Activated CD8-positive, alpha-beta T cell treated with anti-CD3 and anti-CD28 coated beads for 36 hours (primary cell): ENCODE measurements around the gene SUMO3. TPM values are rescaled to one million over a fixed set of nuclear protein-coding genes. Genes with fewer than 3 reads are reported as not detected.
A peak's percentile ranks its signal among the peaks of the same experiment; 100 is the strongest.

Experiments used
- ATAC-seq: fragments of 200-7000 bp; cut with Tn5 transposase; one replicate; pipeline ENCODE4 v1.10.0; 2021; ENCODE audit warnings: mild to moderate bottlenecking, moderate library complexity
- CTCF ChIA-PET: fragments of 350-600 bp; sonication (Branson Sonifier 250); formaldehyde crosslinking; loops from one replicate; lab custom pipeline; 2021; ENCODE audit warnings: antibody characterized with exemption; lab: Charles Lee
- POLR2A ChIA-PET: fragments of 350-600 bp; sonication (Branson Sonifier 250); formaldehyde crosslinking; loops from one replicate; lab custom pipeline; 2021; ENCODE audit warnings: antibody characterized with exemption; lab: Charles Lee
- DNase-seq: peaks from one replicate; pipeline ENCODE4 v3.0.0-alpha.2; 2020
- H3K27ac Mint-ChIP-seq: one replicate; pipeline ENCODE4 v1.8.0; 2021; ENCODE audit warnings: mild to moderate bottlenecking, mixed read lengths
- H3K27me3 Mint-ChIP-seq: one replicate; pipeline ENCODE4 v1.8.0; 2021; ENCODE audit warnings: mixed read lengths
- H3K36me3 Mint-ChIP-seq: one replicate; pipeline ENCODE4 v1.8.0; 2021; ENCODE audit warnings: low read depth, mixed read lengths
- H3K4me1 Mint-ChIP-seq: one replicate; pipeline ENCODE4 v1.8.0; 2021; ENCODE audit warnings: low read depth, mixed read lengths
- H3K4me3 Mint-ChIP-seq: one replicate; pipeline ENCODE4 v1.8.0; 2021; ENCODE audit warnings: mild to moderate bottlenecking, moderate library complexity, mixed read lengths
- H3K9me3 Mint-ChIP-seq: one replicate; pipeline ENCODE4 v1.8.0; 2021; ENCODE audit warnings: mixed read lengths
- CTCF ChIP-seq: fragments of 200-600 bp; IDR thresholded peaks from one replicate; pipeline ENCODE4 v1.8.0; 2022; ENCODE audit warnings: antibody characterized with exemption, mild to moderate bottlenecking
- intact Hi-C: fragments of 100-400 bp; cut with micrococcal nuclease; formaldehyde crosslinking; loops from one replicate; pipeline ENCODE4 v1.10.0; 2022
- total RNA-seq, 2 experiments: library from RNA; stranded (reverse); gene quantifications; one replicate each; pipeline ENCODE4 v1.2.3, GENCODE V29; 2021

SUMO3 gene
- total RNA-seq, 2 experiments from 2014 or later: 69.8 to 72.9 TPM

GRCh38 chr21:44801468-44802395 lies 16.1 kb downstream of the SUMO3 start, which contains the start of gene UBE2G2:
TSS of gene UBE2G2 (minus strand) at chr21:44801820. CDS start at chr21:44801748, 72 bp downstream.
- DNase-seq (peak; percentile 84), ATAC-seq (peak; percentile 94)
- peak within 1 kb of the TSS; percentile 95 for H3K27ac Mint-ChIP-seq
- H3K4me3 Mint-ChIP-seq: peak within 1 kb of the TSS; percentile 99
- H3K27me3 Mint-ChIP-seq: no peaks in the 10 kb centered on the region
- ChIA-PET CTCF (interaction anchor here (0.7 to 4.3 kb wide), 28 partner anchors 8 to 328 kb away, joined by 3 to 58 read pairs (median 4); partner anchors contain the start of gene PTTG1IP), POLR2A (interaction anchor here (0.6 to 3.0 kb wide), 10 partner anchors 8 to 135 kb away, joined by 3 to 16 read pairs (median 4); partner anchors contain the start of gene PTTG1IP)
- peaks cover 73% of the 10 kb centered on the region for H3K36me3 Mint-ChIP-seq
- peak; percentile 31 for TF ChIP-seq CTCF
- no peaks in the 10 kb centered on the region for H3K9me3 Mint-ChIP-seq
- intact Hi-C loops: loop anchor here (2.0 kb wide), 2 partner anchors 33 to 71 kb away; partner anchors contain the start of gene PTTG1IP
- H3K4me1 Mint-ChIP-seq: peaks cover 51% of the 10 kb centered on the region

GRCh38 chr21:44800971-44801467 lies 16.8 kb downstream of the SUMO3 start:
- H3K27ac Mint-ChIP-seq: peak overlapping the region; percentile 95
- intact Hi-C loops: loop anchor here (2.0 kb wide), 2 partner anchors 34 to 72 kb away; partner anchors contain the start of gene PTTG1IP
- peak; percentile 26 for DNase-seq
- peak; percentile 53 for ATAC-seq
- peaks cover 58% of the 10 kb centered on the region for H3K4me1 Mint-ChIP-seq
- POLR2A ChIA-PET: interaction anchor here (0.6 to 3.0 kb wide), 10 partner anchors 9 to 136 kb away, joined by 3 to 16 read pairs (median 3); partner anchors contain the start of gene PTTG1IP
- H3K36me3 Mint-ChIP-seq: peaks cover 75% of the 10 kb centered on the region
- H3K27me3 Mint-ChIP-seq: no peaks in the 10 kb centered on the region
- CTCF ChIA-PET: interaction anchor here (0.8 to 4.3 kb wide), 33 partner anchors 8 to 329 kb away, joined by 3 to 58 read pairs (median 4); partner anchors contain the start of genes ITGB2 and PTTG1IP
- no peaks in the 10 kb centered on the region for H3K9me3 Mint-ChIP-seq
- peak; percentile 52 for TF ChIP-seq CTCF
- peak overlapping the region; percentile 99 for H3K4me3 Mint-ChIP-seq

GRCh38 chr21:44800103-44800502 lies 17.8 kb downstream of the SUMO3 start:
- intact Hi-C loops: loop anchor here (2.0 kb wide), 2 partner anchors 35 to 73 kb away; partner anchors contain the start of gene PTTG1IP

GRCh38 chr21:44799646-44800045 lies 18.2 kb downstream of the SUMO3 start:
- no peak for TF ChIP-seq CTCF
- H3K4me3 Mint-ChIP-seq: peak overlapping the region; percentile 99
- no peaks in the 10 kb centered on the region for H3K27me3 Mint-ChIP-seq
- POLR2A ChIA-PET: interaction anchor here (0.6 to 3.0 kb wide), 5 partner anchors 11 to 127 kb away, joined by 3 to 16 read pairs (median 3); partner anchors contain the start of genes PTTG1IP and SUMO3
- DNase-seq (no peak), ATAC-seq (no peak)
- peaks cover 67% of the 10 kb centered on the region for H3K36me3 Mint-ChIP-seq
- CTCF ChIA-PET: interaction anchor here (0.7 to 4.3 kb wide), 17 partner anchors 10 to 337 kb away, joined by 3 to 58 read pairs (median 4); partner anchors contain the start of gene PTTG1IP
- no peaks in the 10 kb centered on the region for H3K9me3 Mint-ChIP-seq
- H3K27ac Mint-ChIP-seq: peak overlapping the region; percentile 6
- peaks cover 65% of the 10 kb centered on the region for H3K4me1 Mint-ChIP-seq
- intact Hi-C loops: loop anchor here (2.0 kb wide), 2 partner anchors 35 to 73 kb away; partner anchors contain the start of gene PTTG1IP

More at GRCh38 chr21:44800103-44800502, 17.8 kb downstream of the SUMO3 start:
- peak overlapping the region; percentile 95 for H3K27ac Mint-ChIP-seq
- DNase-seq (peak; percentile 28), ATAC-seq (no peak)
- peaks cover 65% of the 10 kb centered on the region for H3K4me1 Mint-ChIP-seq
- CTCF ChIA-PET: interaction anchor here (0.7 to 4.3 kb wide), 28 partner anchors 11 to 336 kb away, joined by 3 to 58 read pairs (median 4); partner anchors contain the start of genes ITGB2 and PTTG1IP
- POLR2A ChIA-PET: interaction anchor here (0.6 to 3.0 kb wide), 5 partner anchors 10 to 75 kb away, joined by 3 to 16 read pairs (median 3); partner anchors contain the start of genes PTTG1IP and SUMO3
- H3K27me3 Mint-ChIP-seq: no peaks in the 10 kb centered on the region
- TF ChIP-seq CTCF: peak; percentile 34
- H3K4me3 Mint-ChIP-seq: peak overlapping the region; percentile 99
- H3K9me3 Mint-ChIP-seq: no peaks in the 10 kb centered on the region
- H3K36me3 Mint-ChIP-seq: peaks cover 71% of the 10 kb centered on the region
